ENCODE results near the gene NINL.

- TF ChIP-seq CTCF (IDR thresholded peaks at IDR 0.05 in 8 of 11, conservative IDR thresholded peaks at IDR 0.05 in 3 of 11), result peak in 6 of 11 experiments; percentile 16 to 42 (median 29)
- TF ChIP-seq POLR2A (IDR thresholded peaks at IDR 0.05), result no peak
Measured at GRCh38 chr20:25539742-25540672, 45.3 kb downstream of the NINL start.

Data from spleen (tissue), 7 donors.